GM20000 (cell line): ENCODE data around the gene SEC61A1.

Source experiments
- DNase-seq: peaks from one replicate; pipeline ENCODE4 v3.0.0; 2012; ENCODE audit warnings: low spot score
- CTCF ChIP-seq: IDR thresholded peaks from 2 replicates; pipeline ENCODE4 v1.5.1; 2012; ENCODE audit warnings: mild to moderate bottlenecking, control low read depth; ENCODE audit errors: extremely low read depth, missing control alignments

SEC61A1 gene

GRCh38 chr3:128095222-128095703 lies 43.0 kb downstream of the SEC61A1 start:
- peak; percentile 84 for TF ChIP-seq CTCF
- peak; percentile 80 for DNase-seq

DNA sequence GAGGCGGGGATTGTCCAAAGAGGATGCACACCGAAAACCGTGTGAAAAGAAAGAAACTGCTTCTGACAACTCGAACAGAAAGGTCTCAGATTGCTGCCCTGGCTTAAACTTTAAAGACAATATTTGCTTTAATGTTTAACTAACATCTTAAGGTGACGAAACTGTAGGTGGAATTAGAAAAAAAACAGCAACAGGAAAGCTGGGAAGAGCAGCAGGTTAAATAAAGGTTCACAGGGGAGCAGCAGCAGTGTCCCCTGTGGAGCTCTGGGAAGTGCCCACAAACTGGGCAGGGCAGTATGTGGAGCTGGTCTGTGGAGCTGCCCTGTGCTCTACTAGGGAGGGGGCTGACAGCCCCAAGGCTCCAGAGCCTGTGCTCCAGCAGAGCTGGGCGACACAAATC lies 46.0 kb downstream of the SEC61A1 start:
- no peak for DNase-seq
- TF ChIP-seq CTCF: no peak

DNA sequence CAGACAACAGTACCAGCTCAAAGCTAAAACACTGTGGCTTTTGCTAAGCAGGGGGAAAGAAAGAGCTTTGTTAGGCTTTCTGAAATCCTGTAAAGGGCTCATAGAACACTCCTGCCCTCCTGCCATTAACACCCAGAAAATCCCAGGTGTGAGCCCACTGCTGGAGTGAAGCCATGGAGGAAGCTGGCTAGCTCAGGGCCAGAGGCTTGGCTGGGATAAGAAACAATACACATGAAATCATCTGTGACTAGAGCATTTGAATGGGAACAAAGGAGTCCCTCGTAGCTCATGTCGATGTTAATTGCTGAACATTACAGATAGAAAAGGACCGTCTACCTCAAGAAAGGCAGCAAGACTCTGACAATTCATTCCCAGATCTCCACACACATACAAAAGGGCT lies 47.9 kb downstream of the SEC61A1 start:
- no peak for DNase-seq

DNA sequence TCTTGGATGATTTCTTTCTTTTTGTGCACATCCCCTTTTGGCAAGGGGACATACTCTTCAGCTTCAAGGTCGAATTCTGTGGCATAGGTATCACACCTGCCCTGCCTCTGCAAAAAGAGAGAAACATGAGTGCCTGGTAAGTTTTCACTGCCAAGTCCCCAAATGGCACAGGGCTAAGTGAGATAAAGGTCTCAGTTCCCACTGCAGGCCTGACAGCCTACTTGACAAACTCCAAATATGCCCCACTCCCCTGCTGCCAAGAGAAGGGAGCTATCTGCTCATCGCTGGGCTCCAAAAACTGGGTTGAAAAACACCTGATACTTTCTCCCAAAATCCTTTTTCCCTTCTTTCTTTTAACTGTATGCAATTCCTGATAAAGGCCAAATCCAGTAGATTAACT lies 48.4 kb downstream of the SEC61A1 start:
- TF ChIP-seq CTCF: no peak
- DNase-seq: no peak

More for the DNA sequence above, 47.9 kb downstream of the SEC61A1 start:
- no peak for TF ChIP-seq CTCF

DNA sequence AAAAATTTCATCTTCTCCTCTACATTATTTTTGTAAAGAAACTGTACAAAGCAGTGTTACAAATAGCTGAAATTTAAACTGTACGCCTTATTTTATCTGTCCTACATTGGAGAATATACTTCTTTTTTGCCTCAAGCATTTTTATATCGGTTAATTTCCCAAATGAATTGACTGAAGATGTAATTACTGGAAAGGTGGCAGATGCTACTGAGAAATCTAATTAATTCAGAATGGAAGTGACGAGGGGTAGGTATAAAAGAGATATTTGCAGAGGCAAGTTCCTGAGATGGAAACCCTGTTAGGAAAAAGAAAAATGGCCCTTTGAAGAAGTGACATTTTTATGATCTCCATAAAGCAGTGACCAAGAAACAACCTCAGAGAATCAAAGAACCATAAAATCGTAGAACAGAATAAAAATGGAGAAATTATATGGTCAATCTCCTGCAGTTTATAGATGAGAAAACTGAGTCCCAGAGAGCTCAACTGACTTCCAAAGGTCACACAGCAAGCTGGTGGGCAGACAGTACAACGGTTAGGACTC lies 51.0 kb downstream of the SEC61A1 start:
- DNase-seq: no peak
- no peak for TF ChIP-seq CTCF

GRCh38 chr3:128107834-128108233 lies 55.6 kb downstream of the SEC61A1 start:
- TF ChIP-seq CTCF: no peak
- DNase-seq: no peak

DNA sequence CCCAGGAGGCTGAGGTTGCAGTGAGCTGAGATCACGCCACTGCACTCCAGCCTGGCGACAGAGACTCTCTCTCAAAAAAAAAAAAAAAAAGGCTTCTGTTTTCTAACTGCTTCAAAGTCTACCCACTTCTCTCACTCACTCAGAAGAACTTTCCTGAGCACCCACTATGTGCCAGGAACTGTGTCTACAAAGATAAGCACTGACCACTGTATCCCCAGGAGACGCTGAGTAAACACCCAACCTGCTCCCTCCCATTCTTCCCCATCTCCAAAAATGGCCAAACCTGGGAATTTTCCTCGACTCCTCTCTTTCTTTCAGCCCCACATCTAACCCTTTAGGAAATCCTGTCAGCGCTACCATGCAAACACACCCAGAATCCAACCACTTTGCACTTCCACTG lies 58.9 kb downstream of the SEC61A1 start:
- no peak for TF ChIP-seq CTCF
- no peak for DNase-seq
